Smooth muscle cell (in vitro differentiated cells): ENCODE data around the gene GSTO1. TPM values are rescaled to one million over a fixed set of nuclear protein-coding genes. Genes with fewer than 3 reads are reported as not detected.

ENCODE experiments used
- DNase-seq: peaks from one replicate; lab custom pipeline; 2025; ENCODE audit not compliant: unreplicated experiment; lab: John Stamatoyannopoulos, UW
- H2AFZ ChIP-seq: fragments of 200-600 bp; sonication (generic); 2 replicates; pipeline ENCODE4 v1.6.0; 2016; ENCODE audit warnings: antibody characterized with exemption, low read depth, mild to moderate bottlenecking
- H3F3A ChIP-seq: fragments of 200-600 bp; sonication (generic); 2 replicates; pipeline ENCODE4 v1.6.0; 2017; ENCODE audit warnings: antibody characterized with exemption, low read depth
- H3K27ac ChIP-seq: fragments of 200-600 bp; sonication (generic); 2 replicates; pipeline ENCODE4 v1.5.1; 2016; ENCODE audit warnings: low read depth, mild to moderate bottlenecking
- H3K27me3 ChIP-seq: fragments of 200-600 bp; sonication (generic); 2 replicates; pipeline ENCODE4 v1.6.1; 2016; ENCODE audit warnings: low read depth, mild to moderate bottlenecking
- H3K36me3 ChIP-seq: fragments of 200-600 bp; sonication (generic); 2 replicates; pipeline ENCODE4 v1.5.1; 2016; ENCODE audit warnings: low read depth
- H3K4me1 ChIP-seq: fragments of 200-600 bp; sonication (generic); 2 replicates; pipeline ENCODE4 v1.5.1; 2016; ENCODE audit warnings: low read depth
- H3K4me2 ChIP-seq: fragments of 200-600 bp; sonication (generic); 2 replicates; pipeline ENCODE4 v1.6.0; 2016; ENCODE audit warnings: mild to moderate bottlenecking
- H3K4me3 ChIP-seq: fragments of 200-600 bp; sonication (generic); 2 replicates; pipeline ENCODE4 v1.5.1; 2016; ENCODE audit warnings: mild to moderate bottlenecking
- H3K79me2 ChIP-seq: fragments of 200-600 bp; sonication (generic); 2 replicates; pipeline ENCODE4 v1.6.0; 2016; ENCODE audit warnings: low read depth, mild to moderate bottlenecking
- H3K9ac ChIP-seq: fragments of 200-600 bp; sonication (generic); 2 replicates; pipeline ENCODE4 v1.6.0; 2016; ENCODE audit warnings: low read depth
- H3K9me3 ChIP-seq: fragments of 200-600 bp; sonication (generic); replicated peaks from 2 replicates; pipeline ENCODE4 v1.5.1; 2016; ENCODE audit warnings: low read depth
- H4K20me1 ChIP-seq: fragments of 200-600 bp; sonication (generic); 2 replicates; pipeline ENCODE4 v1.6.0; 2016; ENCODE audit warnings: low read depth
- CTCF ChIP-seq: fragments of 200-600 bp; sonication (generic); IDR thresholded peaks from 2 replicates; pipeline ENCODE4 v1.5.1; 2017; ENCODE audit warnings: borderline replicate concordance, mild to moderate bottlenecking, antibody characterized with exemption; ENCODE audit not compliant: insufficient read depth, poor library complexity, severe bottlenecking
- WGBS: methylation state at CpG from one replicate; pipeline ENCODE4 v1.1.7; 2016; ENCODE audit warnings: low lambda C conversion rate; 5-methylcytosine and 5-hydroxymethylcytosine counted together
- polyA plus RNA-seq: library from polyadenylated mRNA; unstranded; fragments of >200 nt; fragmentation: Nextera tagmentation; extraction: Ambion mirVana; gene quantifications from 2 replicates; pipeline ENCODE4 v1.2.1, GENCODE V29; 2016
- total RNA-seq: library from RNA; depleted of rRNA; stranded (reverse); fragments of >200 nt; gene quantifications from 2 replicates; pipeline ENCODE4 v1.2.3, GENCODE V29; 2014

GSTO1 gene
- total and polyA plus RNA-seq, 2 experiments from 2014 or later: 293 to 440 TPM

GRCh38 chr10:104233817-104234216 is 20.9 kb upstream of the GSTO1 start:
- Histone ChIP-seq H3K27ac (no peak overlapping the region), H3K4me3 (no peak overlapping the region), H3K27me3 (no peaks in the 10 kb centered on the region), H4K20me1 (no peaks in the 10 kb centered on the region), H3F3A (no peaks in the 10 kb centered on the region), H3K79me2 (no peaks in the 10 kb centered on the region), H2AFZ (no peak overlapping the region), H3K36me3 (no peaks in the 10 kb centered on the region), H3K9ac (no peak overlapping the region), H3K9me3 (no peaks in the 10 kb centered on the region), H3K4me1 (peaks cover 9% of the 10 kb centered on the region), H3K4me2 (no peak overlapping the region)
- WGBS: 100% methylated on average over 1 of the region's 1 CpG
- TF ChIP-seq CTCF: no peak
- DNase-seq: no peak

DNA sequence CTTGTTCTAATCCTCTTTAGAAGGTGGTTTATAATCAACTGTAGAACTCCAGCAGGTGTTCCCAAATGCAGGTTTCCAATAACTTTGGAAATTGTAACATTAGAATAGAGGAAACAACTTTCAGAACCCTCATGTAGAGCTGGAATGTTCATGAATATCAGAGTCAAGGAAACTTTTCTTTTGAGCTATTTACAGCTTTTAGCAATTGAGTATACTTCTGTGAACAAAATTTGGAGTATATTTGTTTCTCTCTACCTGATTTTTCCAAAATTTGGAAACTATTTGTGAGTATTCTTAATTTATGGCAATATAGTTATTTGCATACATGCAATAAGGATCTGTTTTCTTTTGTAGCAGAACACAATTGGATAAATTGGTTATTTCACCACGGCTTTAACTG is 19.8 kb upstream of the GSTO1 start:
- Histone ChIP-seq H3K4me2 (no peak overlapping the region), H3K36me3 (no peaks in the 10 kb centered on the region), H3K4me3 (no peak overlapping the region), H3F3A (no peaks in the 10 kb centered on the region), H3K27ac (no peak overlapping the region), H3K27me3 (no peaks in the 10 kb centered on the region), H3K4me1 (peaks cover 9% of the 10 kb centered on the region), H2AFZ (no peak overlapping the region), H3K9ac (no peak overlapping the region), H3K79me2 (no peaks in the 10 kb centered on the region), H4K20me1 (no peaks in the 10 kb centered on the region), H3K9me3 (no peaks in the 10 kb centered on the region)
- TF ChIP-seq CTCF: no peak
- DNase-seq: no peak
- 74% methylated on average over 1 of the region's 1 CpG for WGBS

- Histone ChIP-seq H3K79me2 (no peaks in the 10 kb centered on the region), H4K20me1 (no peaks in the 10 kb centered on the region), H3F3A (no peaks in the 10 kb centered on the region), H3K36me3 (no peaks in the 10 kb centered on the region), H3K4me2 (no peak overlapping the region), H3K4me1 (peaks cover 9% of the 10 kb centered on the region), H3K9ac (no peak overlapping the region), H3K9me3 (no peaks in the 10 kb centered on the region), H2AFZ (no peak overlapping the region), H3K4me3 (no peak overlapping the region), H3K27me3 (no peaks in the 10 kb centered on the region), H3K27ac (no peak overlapping the region)
- WGBS: 76% methylated on average over 3 of the region's 3 CpGs
- no peak for DNase-seq
- no peak for TF ChIP-seq CTCF
These were observed 18.9 kb upstream of the GSTO1 start for GRCh38 chr10:104235801-104236200.

DNA sequence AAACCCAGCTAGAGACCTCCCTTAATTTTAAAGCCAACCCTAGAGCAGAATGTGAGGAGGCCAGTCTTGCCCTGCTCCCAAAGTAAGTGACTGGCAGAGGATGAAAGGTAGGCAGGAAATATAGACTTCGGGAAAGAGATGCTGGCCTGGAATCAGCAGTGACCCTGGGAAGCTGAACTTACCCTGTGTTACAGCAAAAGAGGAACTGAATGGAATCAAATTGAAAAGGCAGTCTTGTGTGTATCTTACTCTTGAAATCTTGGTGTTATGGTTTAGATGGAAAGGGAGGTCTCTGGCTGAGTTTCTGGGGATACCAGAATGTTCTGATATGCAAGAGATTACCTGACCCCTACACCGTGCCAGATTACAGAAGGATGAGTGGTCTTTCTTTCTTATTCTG is 14.6 kb upstream of the GSTO1 start:
- no peaks in the 10 kb centered on the region for H3K79me2 ChIP-seq
- H3K4me3 ChIP-seq: no peak overlapping the region
- no peak for DNase-seq
- no peak overlapping the region for H2AFZ ChIP-seq
- no peaks in the 10 kb centered on the region for H3F3A ChIP-seq
- no peak overlapping the region for H3K27ac ChIP-seq
- 97% methylated on average over 2 of the region's 2 CpGs for WGBS
- TF ChIP-seq CTCF: no peak
- no peaks in the 10 kb centered on the region for H3K4me1 ChIP-seq
- no peaks in the 10 kb centered on the region for H3K27me3 ChIP-seq
- no peak overlapping the region for H3K4me2 ChIP-seq
- no peak overlapping the region for H3K9ac ChIP-seq
- no peaks in the 10 kb centered on the region for H3K9me3 ChIP-seq
- H4K20me1 ChIP-seq: no peaks in the 10 kb centered on the region
- H3K36me3 ChIP-seq: no peaks in the 10 kb centered on the region
